ENCODE results near the gene FBXO40.

DNA sequence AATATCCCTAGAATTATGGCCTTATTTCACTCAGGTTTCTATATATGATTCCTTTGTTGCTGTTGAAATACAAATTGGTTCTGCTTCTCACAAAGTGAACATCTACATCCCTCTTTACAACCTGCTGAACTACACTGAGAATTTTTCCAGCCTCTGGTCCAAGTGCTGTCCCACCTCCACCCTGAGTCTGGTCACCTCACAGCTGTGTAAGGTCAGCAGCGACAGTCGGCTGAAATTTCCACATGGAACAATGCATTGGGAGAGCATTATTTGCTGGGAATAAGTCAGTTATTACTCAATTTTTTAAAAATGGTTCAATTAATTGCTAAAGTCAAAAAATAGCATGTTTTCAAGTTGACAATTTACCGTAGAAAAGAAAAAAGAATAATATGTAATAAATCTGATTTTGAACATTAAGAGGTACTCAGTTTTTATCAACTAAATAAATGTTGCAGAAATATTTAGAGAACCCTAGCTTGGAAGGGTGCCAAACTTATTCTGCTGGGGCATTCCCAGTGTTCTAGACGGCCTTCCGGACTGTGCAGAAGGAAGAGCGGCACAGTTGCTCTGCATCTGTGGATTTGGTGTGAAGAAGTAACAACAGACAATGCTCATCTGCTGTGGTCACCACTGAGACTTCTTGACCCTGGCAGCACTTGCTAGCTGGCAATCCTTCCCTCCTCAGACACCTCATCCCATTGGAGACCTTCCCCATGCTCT is 65.7 kb downstream of the FBXO40 start:
- no peak for TF ChIP-seq POLR2A (IDR thresholded peaks at IDR 0.05)
- TF ChIP-seq, protein P1, sequence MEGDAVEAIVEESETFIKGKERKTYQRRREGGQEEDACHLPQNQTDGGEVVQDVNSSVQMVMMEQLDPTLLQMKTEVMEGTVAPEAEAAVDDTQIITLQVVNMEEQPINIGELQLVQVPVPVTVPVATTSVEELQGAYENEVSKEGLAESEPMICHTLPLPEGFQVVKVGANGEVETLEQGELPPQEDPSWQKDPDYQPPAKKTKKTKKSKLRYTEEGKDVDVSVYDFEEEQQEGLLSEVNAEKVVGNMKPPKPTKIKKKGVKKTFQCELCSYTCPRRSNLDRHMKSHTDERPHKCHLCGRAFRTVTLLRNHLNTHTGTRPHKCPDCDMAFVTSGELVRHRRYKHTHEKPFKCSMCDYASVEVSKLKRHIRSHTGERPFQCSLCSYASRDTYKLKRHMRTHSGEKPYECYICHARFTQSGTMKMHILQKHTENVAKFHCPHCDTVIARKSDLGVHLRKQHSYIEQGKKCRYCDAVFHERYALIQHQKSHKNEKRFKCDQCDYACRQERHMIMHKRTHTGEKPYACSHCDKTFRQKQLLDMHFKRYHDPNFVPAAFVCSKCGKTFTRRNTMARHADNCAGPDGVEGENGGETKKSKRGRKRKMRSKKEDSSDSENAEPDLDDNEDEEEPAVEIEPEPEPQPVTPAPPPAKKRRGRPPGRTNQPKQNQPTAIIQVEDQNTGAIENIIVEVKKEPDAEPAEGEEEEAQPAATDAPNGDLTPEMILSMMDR (IDR thresholded peaks at IDR 0.05): no peak
- no peak for TF ChIP-seq POLR2AphosphoS5 (IDR thresholded peaks at IDR 0.05; ENCODE audit: insufficient read depth in 1 of 2, low read depth in 1 of 2)

All from vagina (tissue), 2 donors.